HG02870 (cell line): ENCODE results near the gene KCTD19.

Source experiments
- ATAC-seq: cut with Tn5 transposase; IDR thresholded peaks from one replicate; pipeline ENCODE4 v1.9.1; 2021; ENCODE audit warnings: mild to moderate bottlenecking, moderate library complexity; ENCODE audit not compliant: unreplicated experiment

The KCTD19 gene

GRCh38 chr16:67264277-67264676, 62.3 kb downstream of the KCTD19 start:
- ATAC-seq: no peak

DNA sequence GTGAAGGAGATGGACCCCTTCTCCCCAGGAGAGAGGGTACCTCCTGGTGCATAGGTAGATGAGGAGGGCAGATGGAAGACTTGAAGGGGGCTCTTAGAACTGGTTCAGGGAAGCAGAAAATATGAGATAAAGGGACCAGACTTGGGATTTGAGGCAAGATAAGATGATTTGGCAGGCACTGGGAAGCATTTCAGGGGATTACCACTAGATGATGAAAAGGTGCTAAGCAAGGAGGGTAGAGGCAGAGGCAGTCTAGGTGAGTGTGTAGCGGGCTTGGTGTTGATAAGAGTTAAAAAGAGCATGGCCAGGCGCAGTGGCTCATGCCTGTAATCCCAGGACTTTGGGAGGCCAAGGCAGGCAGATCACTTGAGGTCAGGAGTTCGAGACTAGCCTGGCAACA, 63.3 kb downstream of the KCTD19 start:
- ATAC-seq: no peak

DNA sequence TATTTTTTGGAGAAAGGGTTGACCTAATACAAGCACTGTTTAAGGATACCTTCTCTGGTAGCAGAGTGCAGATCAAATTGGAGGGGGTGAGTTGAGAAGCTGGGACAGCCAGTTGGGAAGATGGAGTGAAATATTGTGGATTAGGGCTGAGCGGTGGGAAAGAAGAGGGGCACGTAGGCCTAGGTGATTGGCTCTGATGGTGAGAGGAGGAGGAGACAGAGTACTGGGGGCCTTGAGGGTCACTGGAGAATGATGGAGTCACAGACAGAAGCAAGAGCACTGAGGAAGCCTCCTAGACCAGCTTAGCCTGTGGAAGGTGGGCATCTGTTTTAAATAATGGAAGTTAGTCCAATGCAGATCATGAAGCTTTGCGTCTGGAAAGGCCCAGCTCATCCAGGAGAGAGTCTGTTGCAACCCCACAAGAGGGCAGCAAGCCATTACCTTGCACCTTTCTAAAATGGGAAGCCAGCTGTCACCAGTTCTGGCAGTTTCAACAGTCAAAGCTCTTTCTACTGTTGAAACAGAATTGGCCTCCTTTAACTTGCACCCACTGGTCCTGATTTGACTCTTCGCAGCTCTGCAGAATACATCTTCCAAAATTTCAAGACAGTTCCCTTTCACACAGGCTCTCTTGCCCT, 66.0 kb downstream of the KCTD19 start:
- ATAC-seq: no peak

GRCh38 chr16:67259705-67260104, 66.8 kb downstream of the KCTD19 start:
- no peak for ATAC-seq

DNA sequence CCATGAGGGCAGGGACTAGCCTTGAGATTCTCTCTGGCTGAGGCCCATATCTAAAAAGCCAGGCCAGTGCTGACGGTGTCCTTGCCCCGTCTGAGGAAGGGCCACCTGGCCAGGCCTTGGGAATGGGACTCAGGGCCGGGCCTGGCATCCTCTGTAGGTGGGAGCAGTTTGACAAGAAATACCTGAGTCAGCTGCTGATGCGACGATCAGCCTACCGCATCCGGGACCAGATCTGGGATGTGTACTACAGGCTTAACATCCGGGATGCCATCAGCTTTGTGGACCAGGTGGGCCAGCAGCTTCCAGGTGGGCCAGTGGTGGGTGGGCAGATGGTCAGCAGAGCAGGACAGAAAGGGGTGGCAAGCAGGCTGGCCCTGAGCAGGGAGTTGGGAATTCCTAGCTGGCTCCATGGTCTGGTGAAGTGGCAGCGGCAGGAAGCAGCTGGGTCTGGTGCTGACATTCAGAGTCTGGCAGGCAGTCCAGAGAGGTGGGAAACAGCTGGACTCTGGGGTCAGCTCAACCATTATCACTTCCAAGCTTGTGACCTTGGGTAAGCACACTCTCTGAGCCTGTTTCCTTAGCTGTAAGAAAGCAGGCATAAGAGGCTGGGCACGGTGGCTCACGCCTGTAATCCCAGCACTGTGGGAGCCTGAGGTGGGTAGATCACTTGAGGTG, 68.2 kb downstream of the KCTD19 start:
- ATAC-seq: no peak

GRCh38 chr16:67257486-67258160, 68.9 kb downstream of the KCTD19 start:
- ATAC-seq: no peak

DNA sequence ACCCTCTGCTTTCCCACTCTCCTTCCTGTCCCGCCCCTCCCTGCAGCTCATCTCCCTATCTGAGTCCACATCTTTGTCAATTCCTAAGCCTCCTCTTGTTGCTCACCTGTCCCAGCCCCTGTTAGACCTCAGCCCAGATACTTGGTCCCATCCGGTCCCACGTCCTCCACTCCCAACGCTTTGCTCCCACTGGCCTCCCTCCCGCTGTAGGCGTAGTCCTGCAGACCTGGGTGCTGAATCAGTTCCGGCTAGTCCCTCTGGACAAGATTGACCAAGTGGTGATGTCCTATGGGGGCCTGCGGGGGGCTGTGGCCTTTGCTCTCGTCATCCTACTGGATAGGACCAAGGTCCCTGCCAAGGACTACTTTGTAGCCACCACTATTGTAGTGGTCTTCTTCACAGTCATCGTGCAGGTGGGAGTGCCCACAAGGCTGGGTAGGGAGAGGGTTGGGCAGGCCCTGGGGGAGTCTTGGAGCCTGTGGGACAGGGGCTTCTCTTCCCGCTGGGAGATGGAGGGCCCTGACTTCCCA, 69.8 kb downstream of the KCTD19 start:
- no peak for ATAC-seq

- no peak for ATAC-seq
Observed at GRCh38 chr16:67255553-67256221, 70.9 kb downstream of the KCTD19 start.

DNA sequence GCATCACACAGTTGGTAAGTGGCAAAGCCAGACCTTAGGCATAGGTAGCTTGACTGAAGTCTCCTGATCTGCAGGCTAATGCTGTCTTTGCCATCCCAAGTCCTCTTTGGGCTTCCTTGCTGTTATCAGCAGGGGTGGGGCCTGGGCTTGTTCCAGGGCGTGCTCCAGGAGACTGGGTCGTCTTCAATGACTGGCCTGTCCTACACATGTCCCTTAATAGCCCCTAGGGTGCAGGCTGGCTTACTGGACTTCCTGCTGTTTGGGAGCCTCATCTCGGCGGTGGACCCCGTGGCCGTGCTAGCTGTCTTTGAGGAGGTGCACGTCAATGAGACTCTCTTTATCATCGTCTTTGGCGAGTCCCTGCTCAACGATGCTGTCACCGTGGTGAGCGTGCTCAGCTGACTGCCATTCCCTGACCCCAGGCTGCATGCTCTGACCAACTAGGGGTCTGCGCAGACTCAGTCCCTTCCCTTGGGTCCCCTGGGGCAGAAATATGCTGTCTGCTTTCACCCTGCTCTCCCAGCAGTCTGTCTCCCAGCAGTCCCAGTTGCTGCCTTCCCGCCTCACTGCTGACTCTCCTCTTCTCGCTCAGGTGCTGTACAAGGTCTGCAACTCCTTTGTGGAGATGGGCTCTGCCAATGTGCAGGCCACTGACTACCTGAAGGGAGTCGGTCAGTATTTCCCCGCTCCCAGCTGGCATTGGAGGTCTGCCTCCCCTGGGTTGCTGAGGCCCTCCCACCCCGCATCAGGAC, 71.6 kb downstream of the KCTD19 start:
- no peak for ATAC-seq

GRCh38 chr16:67252609-67253497, 73.7 kb downstream of the KCTD19 start:
- no peak for ATAC-seq

DNA sequence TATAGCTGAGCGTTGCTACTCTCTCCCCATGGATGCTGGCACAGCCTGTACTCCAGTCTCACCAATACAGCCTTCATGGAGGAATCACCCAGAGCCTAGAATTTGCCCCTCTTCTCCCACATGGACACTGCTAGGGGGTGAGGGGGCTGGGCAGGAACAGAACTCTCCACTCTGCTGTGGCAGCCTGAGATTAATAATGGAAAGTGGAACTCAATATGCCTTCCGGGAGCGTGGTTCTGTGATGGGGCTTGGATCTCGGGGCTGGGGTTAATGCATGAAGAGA, 76.6 kb downstream of the KCTD19 start:
- ATAC-seq: no peak

DNA sequence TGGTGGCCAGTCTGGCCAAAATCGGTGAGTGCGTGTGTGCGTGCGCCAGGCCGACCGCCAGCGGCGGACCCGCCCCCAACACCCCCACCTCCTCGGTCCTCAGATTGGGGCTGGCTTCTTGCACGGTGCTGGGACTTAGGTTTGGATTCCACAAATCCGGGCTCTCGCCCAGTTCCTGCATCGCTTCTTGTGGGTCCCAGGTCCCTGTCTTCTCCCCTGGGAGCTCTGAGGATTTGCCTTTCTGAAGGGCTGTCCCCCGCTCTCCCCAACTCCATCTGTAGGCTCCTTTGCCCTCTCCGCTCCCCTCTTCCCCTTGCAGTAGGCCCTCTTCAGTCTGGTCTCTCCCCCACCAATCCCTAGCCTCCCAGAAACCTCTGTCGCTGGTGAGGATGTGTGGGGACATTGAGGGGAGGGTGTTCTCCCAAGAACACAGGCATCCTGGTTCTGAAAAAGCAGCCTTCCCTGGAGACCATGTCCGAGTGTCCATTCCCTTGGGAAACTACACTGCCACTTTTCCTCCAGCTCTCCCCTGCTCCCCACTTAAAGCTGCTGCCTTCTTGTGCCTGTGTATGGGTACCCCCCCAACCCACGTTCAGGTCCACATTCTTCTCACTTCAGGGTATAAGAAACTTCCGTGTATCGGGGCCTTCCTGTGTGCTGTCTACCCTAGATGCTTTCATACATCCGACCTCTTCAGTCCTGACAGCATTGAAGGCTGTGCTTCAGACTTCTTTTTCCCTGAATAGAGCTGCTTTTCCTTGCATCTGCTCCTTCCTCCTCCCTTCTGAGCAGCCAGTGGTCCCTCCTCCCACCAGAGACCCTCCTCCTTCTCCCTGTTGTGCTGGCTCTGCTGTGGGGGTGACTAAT, 77.1 kb downstream of the KCTD19 start:
- no peak for ATAC-seq

- no peak for ATAC-seq
Observed at GRCh38 chr16:67248401-67249177, 78.0 kb downstream of the KCTD19 start, which contains the start of gene SLC9A5. SLC9A5 (plus strand) TSS chr16:67248979; CDS start chr16:67249015, 36 bp downstream.

- ATAC-seq: no peak
Observed at GRCh38 chr16:67248073-67248400, 78.5 kb downstream of the KCTD19 start.

- ATAC-seq: peak; percentile 38
Observed at GRCh38 chr16:67247192-67248072, 79.1 kb downstream of the KCTD19 start, which contains the start of gene FHOD1. FHOD1 (minus strand) TSS chr16:67247481; CDS start chr16:67247410, 71 bp downstream.

GRCh38 chr16:67246756-67247191, 79.8 kb downstream of the KCTD19 start:
- ATAC-seq: no peak
